NB4 (cell line): ENCODE results near the gene VAPB.

ENCODE experiments used
- CTCF ChIP-seq: IDR thresholded peaks from one replicate; pipeline ENCODE4 v1.5.1; 2012; ENCODE audit warnings: low read depth, low read length
- MAX ChIP-seq: IDR thresholded peaks from 2 replicates; pipeline ENCODE4 v1.6.1; 2011; ENCODE audit warnings: low read depth, low read length
- POLR2A ChIP-seq: IDR thresholded peaks from 2 replicates; pipeline ENCODE4 v1.6.1; 2011; ENCODE audit warnings: mild to moderate bottlenecking; ENCODE audit not compliant: insufficient read length; ENCODE audit errors: extremely low read depth

DNA sequence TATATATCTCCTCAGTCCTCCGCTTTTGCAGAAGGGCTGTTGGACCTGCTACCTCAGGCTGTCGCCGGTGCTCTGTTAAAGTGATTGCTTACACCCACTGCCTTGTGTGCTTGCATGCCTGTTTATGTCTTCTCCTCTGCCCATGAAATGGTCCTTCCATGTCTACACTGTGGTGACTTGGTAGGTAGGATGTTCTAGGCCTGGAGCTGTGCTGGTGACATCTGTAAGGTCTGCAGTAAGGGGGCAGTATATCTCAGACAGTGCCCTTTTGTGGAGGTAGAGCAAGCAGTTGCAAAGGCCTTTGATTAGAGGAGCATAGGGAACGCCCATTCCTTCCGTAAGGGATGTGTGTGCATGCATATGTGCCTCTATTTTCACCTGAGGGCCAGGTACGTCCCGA lies 40.3 kb downstream of the VAPB start:
- TF ChIP-seq CTCF (no peak), POLR2A (no peak), MAX (no peak)
